SK-N-MC (cell line): ENCODE results near the gene GSG1L.

Experiments
- DNase-seq: peaks from one replicate; pipeline ENCODE4 v3.0.0-alpha.2; 2011; ENCODE audit warnings: low read depth, low spot score
- H3K27ac ChIP-seq: fragments of 200-600 bp; sonication (generic); 2 replicates; pipeline ENCODE4 v1.5.1; 2016; ENCODE audit warnings: mixed run types
- H3K36me3 ChIP-seq: fragments of 200-600 bp; sonication (generic); 2 replicates; pipeline ENCODE4 v1.6.1; 2017; ENCODE audit warnings: antibody characterized with exemption, low read length, mixed read lengths; ENCODE audit not compliant: insufficient read depth
- H3K4me3 ChIP-seq: fragments of 200-600 bp; sonication (generic); 2 replicates; pipeline ENCODE4 v1.5.1; 2016
- H3K9ac ChIP-seq: fragments of 200-600 bp; sonication (generic); 2 replicates; pipeline ENCODE4 v1.8.0; 2017; ENCODE audit warnings: mixed run types, mixed read lengths; ENCODE audit not compliant: insufficient read length
- H3K9me3 ChIP-seq: fragments of 200-600 bp; sonication (generic); 2 replicates; pipeline ENCODE4 v1.6.1; 2017; ENCODE audit warnings: low read depth, mild to moderate bottlenecking, antibody characterized with exemption, low read length, moderate library complexity, mixed read lengths
- EZH2 ChIP-seq: fragments of 200-600 bp; sonication (generic); IDR thresholded peaks from one replicate; pipeline ENCODE4 v1.6.1; 2017; ENCODE audit warnings: antibody characterized with exemption
- FOXP2 ChIP-seq: optimal IDR thresholded peaks from 2 replicates; pipeline ENCODE3; 2011; ENCODE audit warnings: mild to moderate bottlenecking, moderate library complexity; ENCODE audit not compliant: insufficient read depth; ENCODE audit errors: extremely low read length, control extremely low read depth
- POLR2AphosphoS5 ChIP-seq: IDR thresholded peaks from 2 replicates; pipeline ENCODE4 v1.6.1; 2012; ENCODE audit warnings: mild to moderate bottlenecking, low read depth, low read length, borderline replicate concordance

Gene GSG1L

DNA sequence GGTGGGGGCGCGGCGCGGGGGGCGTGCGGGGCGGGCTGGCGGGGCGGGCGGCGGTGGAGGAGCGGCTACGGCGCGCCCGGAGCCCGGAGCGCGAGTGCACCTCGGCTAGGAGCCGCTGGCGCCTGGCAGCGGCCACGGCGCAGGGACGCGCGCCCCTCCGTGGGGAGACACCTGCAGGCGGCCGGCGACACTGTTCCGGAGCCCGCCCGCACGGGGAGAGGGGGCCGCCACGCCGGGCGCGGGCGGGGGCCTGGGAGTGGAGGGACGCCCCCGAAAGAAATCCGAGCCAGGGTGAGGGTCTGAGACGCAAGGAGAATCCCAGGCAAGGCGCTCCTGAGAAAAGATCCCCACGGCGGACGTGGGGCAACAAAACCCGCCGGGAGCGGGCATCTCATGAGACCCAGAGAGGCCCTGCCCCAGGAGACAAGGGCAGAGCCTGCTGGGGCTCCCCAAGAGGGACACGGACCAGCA, at the start of gene GSG1L:
GSG1L (minus strand) TSS at position 124 of the 471 bp plus-strand sequence. CDS start 290 bp downstream, outside the sequence.
- Histone ChIP-seq H3K9ac (no peak within 1 kb of the TSS), H3K27ac (no peak within 1 kb of the TSS), H3K9me3 (no peaks in the 10 kb centered on the region), H3K36me3 (no peaks in the 10 kb centered on the region), H3K4me3 (no peak within 1 kb of the TSS)
- DNase-seq = no peak
- TF ChIP-seq POLR2AphosphoS5 = no peak
- no peak for TF ChIP-seq EZH2
- TF ChIP-seq FOXP2 = no peak

DNA sequence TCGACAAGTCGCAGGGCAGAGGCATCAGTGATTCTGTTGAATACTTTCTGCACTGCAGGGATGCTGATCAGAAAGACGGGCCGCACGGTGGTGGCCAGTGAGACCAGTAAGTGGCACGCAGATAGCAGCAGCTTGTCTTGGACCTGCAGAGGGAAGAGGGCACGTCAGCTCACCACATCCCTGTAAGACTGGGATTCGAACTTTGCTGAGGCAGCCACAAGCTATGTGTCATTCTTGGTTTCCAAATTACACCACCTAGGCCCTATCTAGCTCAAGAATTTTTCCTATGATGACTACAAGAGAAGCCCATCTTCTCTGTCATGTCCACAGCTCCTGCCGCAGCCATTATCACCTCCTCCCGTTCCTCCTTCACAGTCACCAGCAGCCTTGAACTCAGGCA, 49.4 kb upstream of the GSG1L start:
- no peaks in the 10 kb centered on the region for H3K9me3 ChIP-seq
- no peak overlapping the region for H3K9ac ChIP-seq
- TF ChIP-seq FOXP2 (no peak), POLR2AphosphoS5 (no peak), EZH2 (no peak)
- H3K27ac ChIP-seq = no peak overlapping the region
- no peak overlapping the region for H3K4me3 ChIP-seq
- DNase-seq = no peak
- peaks cover 87% of the 10 kb centered on the region for H3K36me3 ChIP-seq

GRCh38 chr16:28110977-28111376, 47.5 kb upstream of the GSG1L start:
- TF ChIP-seq FOXP2 = no peak
- TF ChIP-seq EZH2 = no peak
- no peak for TF ChIP-seq POLR2AphosphoS5
- no peak overlapping the region for H3K9ac ChIP-seq
- no peak for DNase-seq

GRCh38 chr16:28110479-28110878, 47.0 kb upstream of the GSG1L start:
- Histone ChIP-seq H3K36me3 (peaks cover 90% of the 10 kb centered on the region), H3K9me3 (no peaks in the 10 kb centered on the region), H3K9ac (no peak overlapping the region), H3K4me3 (no peak overlapping the region), H3K27ac (no peak overlapping the region)
- DNase-seq = no peak
- TF ChIP-seq FOXP2 (no peak), EZH2 (no peak), POLR2AphosphoS5 (no peak)

More at GRCh38 chr16:28110977-28111376, 47.5 kb upstream of the GSG1L start:
- Histone ChIP-seq H3K4me3 (no peak overlapping the region), H3K36me3 (peaks cover 91% of the 10 kb centered on the region), H3K9me3 (no peaks in the 10 kb centered on the region), H3K27ac (no peak overlapping the region)

DNA sequence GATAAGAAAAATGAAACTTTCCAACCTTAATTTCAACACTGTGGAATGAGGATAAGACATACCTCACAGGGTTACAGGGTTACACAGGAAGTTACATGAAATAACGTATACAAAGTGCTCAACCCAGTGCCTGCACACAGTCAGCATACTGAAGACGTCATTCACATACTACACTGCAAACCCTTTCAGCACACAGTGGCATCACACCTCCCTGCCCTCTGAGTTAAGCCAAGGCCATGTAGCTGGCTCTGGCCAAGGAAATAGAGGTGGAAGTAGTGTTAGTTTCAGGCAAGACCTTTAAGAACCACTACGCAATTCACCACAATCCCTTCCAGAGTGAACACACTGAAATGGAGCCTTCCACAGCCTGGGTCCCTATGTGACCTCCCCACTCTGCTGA, 46.6 kb upstream of the GSG1L start:
- Histone ChIP-seq H3K9ac (no peak overlapping the region), H3K9me3 (no peaks in the 10 kb centered on the region), H3K27ac (no peak overlapping the region), H3K4me3 (no peak overlapping the region), H3K36me3 (peaks cover 86% of the 10 kb centered on the region)
- TF ChIP-seq FOXP2 (no peak), POLR2AphosphoS5 (no peak), EZH2 (no peak)
- no peak for DNase-seq

- DNase-seq = no peak
- TF ChIP-seq EZH2 (no peak), FOXP2 (no peak), POLR2AphosphoS5 (no peak)
- Histone ChIP-seq H3K9me3 (no peaks in the 10 kb centered on the region), H3K9ac (no peak overlapping the region), H3K36me3 (peaks cover 86% of the 10 kb centered on the region), H3K27ac (no peak overlapping the region), H3K4me3 (no peak overlapping the region)
Observed at GRCh38 chr16:28108590-28109247, 45.2 kb upstream of the GSG1L start.

DNA sequence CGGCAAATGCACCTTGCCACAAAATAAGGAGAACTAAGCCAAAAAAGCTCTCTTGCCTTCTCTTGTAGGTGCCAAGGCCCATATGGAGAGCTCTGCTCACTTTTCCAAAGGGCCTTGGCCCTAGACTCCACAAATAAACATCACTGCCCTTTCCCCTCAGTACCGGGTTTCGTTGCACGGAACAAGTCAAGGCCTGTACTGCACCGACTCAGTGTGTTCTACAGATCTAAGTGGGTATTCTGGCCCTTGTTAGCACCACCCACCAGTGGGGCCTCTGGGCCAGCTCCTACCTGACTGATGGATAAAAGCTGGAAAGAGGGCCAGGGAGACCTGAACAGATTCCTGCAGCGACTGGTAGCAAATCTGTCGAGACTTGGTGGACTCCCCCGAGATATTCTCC, 43.7 kb upstream of the GSG1L start:
- Histone ChIP-seq H3K9me3 (no peaks in the 10 kb centered on the region), H3K36me3 (peaks cover 89% of the 10 kb centered on the region), H3K9ac (no peak overlapping the region), H3K4me3 (no peak overlapping the region), H3K27ac (no peak overlapping the region)
- DNase-seq = no peak
- TF ChIP-seq FOXP2 (no peak), EZH2 (no peak), POLR2AphosphoS5 (no peak)

- TF ChIP-seq FOXP2 (no peak), EZH2 (no peak), POLR2AphosphoS5 (no peak)
- Histone ChIP-seq H3K4me3 (no peak overlapping the region), H3K9ac (no peak overlapping the region), H3K9me3 (no peaks in the 10 kb centered on the region), H3K36me3 (peaks cover 89% of the 10 kb centered on the region), H3K27ac (no peak overlapping the region)
- DNase-seq = no peak
Observed at GRCh38 chr16:28106467-28107215, 43.1 kb upstream of the GSG1L start.
